CD4-positive, alpha-beta T cell (primary cell): ENCODE measurements around the gene HOXD1. TPM values are rescaled to one million over a fixed set of nuclear protein-coding genes. Genes with fewer than 3 reads are reported as not detected.

Experiments used
- ATAC-seq: fragments of 200-7000 bp; cut with Tn5 transposase; one replicate; pipeline ENCODE4 v1.10.0; 2022; ENCODE audit warnings: mild to moderate bottlenecking; ENCODE audit not compliant: poor library complexity
- CTCF ChIA-PET: fragments of 350-600 bp; sonication (Branson Sonifier 250); formaldehyde crosslinking; loops from one replicate; lab custom pipeline; 2021; ENCODE audit warnings: antibody characterized with exemption, inconsistent platforms; lab: Charles Lee
- POLR2A ChIA-PET: fragments of 350-600 bp; sonication (Branson Sonifier 250); formaldehyde crosslinking; loops from one replicate; lab custom pipeline; 2021; ENCODE audit warnings: antibody characterized with exemption, inconsistent platforms; lab: Charles Lee
- DNase-seq, 14 experiments: peaks; one replicate each; pipeline ENCODE4 v3.0.0-alpha.2; 2013 to 2020; ENCODE audit warnings: mixed read lengths in 2 of 14
- H3K27ac ChIP-seq, 2 donors: one replicate each; pipeline versions ENCODE4 v1.5.1 to v1.7.0; 2013; ENCODE audit warnings: low read length in 2 of 2, low read depth in 1 of 2, mild to moderate bottlenecking in 1 of 2
- H3K27me3 ChIP-seq, 2 experiments: 1 replicate in 1 of 2; 2 replicates in 1 of 2; pipeline versions ENCODE4 v1.6.1 to v1.7.0; 2013; ENCODE audit warnings: low read length in 2 of 2, control low read depth in 1 of 2, mild to moderate bottlenecking in 1 of 2, moderate library complexity in 1 of 2; ENCODE audit not compliant: insufficient read depth in 2 of 2, control insufficient read depth in 1 of 2
- H3K36me3 ChIP-seq: one replicate; pipeline ENCODE4 v1.6.1; 2013; ENCODE audit warnings: low read length, control low read depth; ENCODE audit not compliant: insufficient read depth
- H3K4me1 ChIP-seq: one replicate; pipeline ENCODE4 v1.6.1; 2013; ENCODE audit warnings: low read length, control low read depth; ENCODE audit not compliant: insufficient read depth
- H3K4me3 ChIP-seq: one replicate; pipeline ENCODE4 v1.5.1; 2013; ENCODE audit warnings: mild to moderate bottlenecking, low read length, moderate library complexity
- H3K9me3 ChIP-seq, 2 experiments: 1 replicate in 1 of 2; 2 replicates in 1 of 2; pipeline versions ENCODE4 v1.6.1 to v1.7.0; 2013; ENCODE audit warnings: low read length in 2 of 2, mild to moderate bottlenecking in 2 of 2, control low read depth in 1 of 2, moderate library complexity in 1 of 2; ENCODE audit not compliant: control insufficient read depth in 1 of 2, insufficient read depth in 1 of 2
- H3K27ac Mint-ChIP-seq: one replicate; pipeline ENCODE4 v1.8.0; 2020; ENCODE audit warnings: mixed read lengths
- H3K27me3 Mint-ChIP-seq: one replicate; pipeline ENCODE4 v1.8.0; 2021; ENCODE audit warnings: mixed read lengths
- H3K36me3 Mint-ChIP-seq: one replicate; pipeline ENCODE4 v1.8.0; 2021; ENCODE audit warnings: low read depth, mixed read lengths
- H3K4me1 Mint-ChIP-seq: one replicate; pipeline ENCODE4 v1.8.0; 2021; ENCODE audit warnings: low read depth, mixed read lengths
- H3K4me3 Mint-ChIP-seq: one replicate; pipeline ENCODE4 v1.8.0; 2020; ENCODE audit warnings: mild to moderate bottlenecking, mixed read lengths
- H3K9me3 Mint-ChIP-seq: one replicate; pipeline ENCODE4 v1.8.0; 2020; ENCODE audit warnings: mixed read lengths
- intact Hi-C, 2 experiments: fragments of 100-400 bp; cut with DNase I in 1 of 2; cut with micrococcal nuclease in 1 of 2; formaldehyde crosslinking; loops; one replicate each; pipeline versions ENCODE4 v1.15.1 to v1.9.0; 2023 to 2025; cut with DNase I, micrococcal nuclease
- total RNA-seq, 174 experiments: library from RNA in 2 of 174; stranded (reverse) in 2 of 174; gene quantifications; one replicate each; pipeline ENCODE4 v1.2.3 and lab custom pipeline; 2021 to 2026
- TF ChIP-seq, protein P1 (sequence below): fragments of 200-600 bp; IDR thresholded peaks from one replicate; pipeline ENCODE4 v1.8.0; 2022; ENCODE audit warnings: antibody characterized with exemption, mild to moderate bottlenecking

Gene HOXD1
- total RNA-seq, 2 experiments from 2014 or later = not detected

DNA sequence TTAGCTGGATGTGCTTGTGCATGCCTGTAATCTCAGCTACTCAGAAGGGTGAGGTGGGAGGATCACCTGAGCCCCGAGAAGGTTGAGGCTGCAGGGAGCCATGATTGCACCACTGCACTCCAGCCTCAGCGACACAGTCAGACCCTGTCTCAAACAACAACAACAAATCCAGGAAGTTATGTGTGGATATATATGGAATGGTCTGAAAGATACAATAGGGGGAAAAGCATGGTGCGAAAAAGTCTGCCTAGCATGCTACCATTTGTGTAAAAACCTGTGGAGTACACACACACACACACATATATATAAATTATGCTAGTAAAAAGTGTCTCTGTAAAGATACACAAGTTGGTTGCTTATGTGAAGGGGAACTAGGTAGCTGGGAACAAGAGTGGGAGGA lies 6.9 kb upstream of the HOXD1 start:
- no peaks in the 10 kb centered on the region for H3K9me3 Mint-ChIP-seq
- ATAC-seq = no peak
- no peak overlapping the region for H3K4me3 Mint-ChIP-seq
- no peaks in the 10 kb centered on the region for H3K36me3 Mint-ChIP-seq
- Histone ChIP-seq H3K27me3 (peaks cover 54 to 91% of the 10 kb centered on the region in 2 experiments), H3K4me3 (no peak overlapping the region), H3K9me3 (no peaks in the 10 kb centered on the region), H3K36me3 (no peaks in the 10 kb centered on the region), H3K27ac (no peak overlapping the region), H3K4me1 (peaks cover 4% of the 10 kb centered on the region)
- peaks cover 95% of the 10 kb centered on the region for H3K27me3 Mint-ChIP-seq
- POLR2A ChIA-PET = no interaction called here
- intact Hi-C loops = no loop called here
- H3K27ac Mint-ChIP-seq = no peak overlapping the region
- H3K4me1 Mint-ChIP-seq = no peaks in the 10 kb centered on the region
- no peak for DNase-seq
- TF ChIP-seq, protein P1, sequence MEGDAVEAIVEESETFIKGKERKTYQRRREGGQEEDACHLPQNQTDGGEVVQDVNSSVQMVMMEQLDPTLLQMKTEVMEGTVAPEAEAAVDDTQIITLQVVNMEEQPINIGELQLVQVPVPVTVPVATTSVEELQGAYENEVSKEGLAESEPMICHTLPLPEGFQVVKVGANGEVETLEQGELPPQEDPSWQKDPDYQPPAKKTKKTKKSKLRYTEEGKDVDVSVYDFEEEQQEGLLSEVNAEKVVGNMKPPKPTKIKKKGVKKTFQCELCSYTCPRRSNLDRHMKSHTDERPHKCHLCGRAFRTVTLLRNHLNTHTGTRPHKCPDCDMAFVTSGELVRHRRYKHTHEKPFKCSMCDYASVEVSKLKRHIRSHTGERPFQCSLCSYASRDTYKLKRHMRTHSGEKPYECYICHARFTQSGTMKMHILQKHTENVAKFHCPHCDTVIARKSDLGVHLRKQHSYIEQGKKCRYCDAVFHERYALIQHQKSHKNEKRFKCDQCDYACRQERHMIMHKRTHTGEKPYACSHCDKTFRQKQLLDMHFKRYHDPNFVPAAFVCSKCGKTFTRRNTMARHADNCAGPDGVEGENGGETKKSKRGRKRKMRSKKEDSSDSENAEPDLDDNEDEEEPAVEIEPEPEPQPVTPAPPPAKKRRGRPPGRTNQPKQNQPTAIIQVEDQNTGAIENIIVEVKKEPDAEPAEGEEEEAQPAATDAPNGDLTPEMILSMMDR = no peak
- CTCF ChIA-PET = no interaction called here

DNA sequence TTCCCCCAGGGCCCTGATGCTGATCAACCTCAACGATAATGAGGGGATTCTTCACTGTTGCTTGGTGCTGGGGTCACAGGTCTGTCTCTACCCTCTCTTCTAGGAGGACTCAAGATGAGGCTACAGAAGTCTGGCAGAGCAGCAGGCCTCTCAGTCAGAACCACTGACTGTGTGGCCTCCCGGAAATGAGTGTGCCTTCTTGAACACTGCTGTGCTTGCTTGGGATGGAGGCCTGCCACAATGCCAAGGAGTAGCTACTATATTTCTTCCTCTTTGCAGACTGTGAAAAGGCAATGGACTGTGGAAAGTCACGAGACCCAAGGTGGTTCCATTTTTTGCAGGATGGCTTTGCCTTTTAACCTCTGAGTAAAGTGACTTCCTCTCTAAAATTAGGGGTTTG lies 5.8 kb upstream of the HOXD1 start:
- H3K9me3 Mint-ChIP-seq = no peaks in the 10 kb centered on the region
- H3K4me3 ChIP-seq = no peak overlapping the region
- H3K4me1 ChIP-seq = peaks cover 7% of the 10 kb centered on the region
- DNase-seq = no peak
- ChIA-PET POLR2A (no interaction called here), CTCF (no interaction called here)
- no peaks in the 10 kb centered on the region for H3K9me3 ChIP-seq
- H3K27me3 Mint-ChIP-seq = peaks cover 93% of the 10 kb centered on the region
- intact Hi-C loops = no loop called here
- TF ChIP-seq, protein P1 = no peak
- peaks cover 50 to 90% of the 10 kb centered on the region in 2 experiments for H3K27me3 ChIP-seq
- no peak overlapping the region for H3K4me3 Mint-ChIP-seq
- ATAC-seq = no peak
- no peak overlapping the region for H3K27ac Mint-ChIP-seq
- H3K36me3 Mint-ChIP-seq = no peaks in the 10 kb centered on the region
- peaks cover 7% of the 10 kb centered on the region for H3K4me1 Mint-ChIP-seq
- H3K36me3 ChIP-seq = no peaks in the 10 kb centered on the region
- H3K27ac ChIP-seq = no peak overlapping the region

DNA sequence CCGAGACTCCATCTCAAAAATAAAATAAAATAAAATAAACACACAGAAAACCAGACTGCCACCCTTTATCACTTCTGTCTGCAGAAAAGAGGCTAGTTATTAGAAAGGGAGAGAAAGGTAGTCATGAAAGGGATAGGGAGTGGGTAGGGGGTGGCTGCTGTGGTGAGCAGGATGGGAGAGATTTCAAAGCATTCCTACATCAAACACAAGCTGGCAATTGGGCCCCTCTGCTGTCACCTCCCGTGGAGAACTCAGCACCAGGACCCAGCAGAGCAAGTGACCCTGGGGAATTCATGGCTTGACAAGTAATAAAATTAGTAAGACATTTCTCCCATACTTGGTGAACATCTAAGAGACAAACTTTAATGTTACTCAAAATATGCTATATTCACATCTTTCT lies 3.7 kb upstream of the HOXD1 start:
- Mint-ChIP-seq H3K4me1 (peaks cover 17% of the 10 kb centered on the region), H3K36me3 (no peaks in the 10 kb centered on the region), H3K9me3 (no peaks in the 10 kb centered on the region), H3K27ac (no peak overlapping the region), H3K4me3 (no peak overlapping the region), H3K27me3 (peaks cover 86% of the 10 kb centered on the region)
- ChIA-PET POLR2A (no interaction called here), CTCF (no interaction called here)
- intact Hi-C loops = no loop called here
- peaks cover 20% of the 10 kb centered on the region for H3K4me1 ChIP-seq
- TF ChIP-seq, protein P1 = no peak
- H3K36me3 ChIP-seq = no peaks in the 10 kb centered on the region
- no peak overlapping the region for H3K27ac ChIP-seq
- ATAC-seq (no peak), DNase-seq (no peak)
- H3K9me3 ChIP-seq = peaks cover 0 to 7% of the 10 kb centered on the region in 2 experiments
- peaks cover 51 to 89% of the 10 kb centered on the region in 2 experiments for H3K27me3 ChIP-seq
- H3K4me3 ChIP-seq = no peak overlapping the region
